ENCODE results near the gene SAP25. TPM values are rescaled to one million over a fixed set of nuclear protein-coding genes. Genes with fewer than 3 reads are reported as not detected.

The SAP25 gene
- polyA plus RNA-seq, 3 donors = 67.2 TPM; not detected in 2

DNA sequence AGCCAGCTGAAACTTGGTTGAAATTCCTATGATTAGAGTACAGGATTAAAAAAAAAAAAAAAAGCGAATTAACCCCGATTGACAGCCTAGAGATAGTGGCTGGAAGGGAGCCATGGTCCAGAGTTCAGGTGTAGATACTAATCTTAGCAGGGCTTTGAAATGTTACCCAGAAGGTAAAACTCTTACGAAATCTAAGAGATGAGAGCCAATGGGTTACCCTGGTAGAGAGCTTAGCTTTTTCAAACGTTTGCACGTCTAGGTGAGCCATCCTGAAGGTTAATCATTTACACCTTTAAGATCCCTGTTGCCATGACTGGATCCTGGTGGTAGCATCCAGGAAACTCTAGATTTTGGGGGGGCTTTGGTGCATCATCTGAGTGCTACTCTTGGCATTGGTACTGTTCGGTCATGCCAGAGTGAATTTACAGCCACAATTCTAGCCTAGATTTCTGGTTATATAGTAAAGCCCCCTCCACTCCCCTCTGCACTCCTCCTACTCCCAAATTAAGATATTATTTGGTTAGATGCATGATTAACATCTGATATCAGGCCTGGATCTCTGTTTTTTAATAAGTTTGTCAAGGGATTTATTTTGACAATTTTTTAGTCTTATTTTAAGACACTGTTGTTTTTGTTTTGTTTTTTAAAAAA is 33.5 kb downstream of the SAP25 start:
- Mint-ChIP-seq H3K4me1 (peaks cover 13% of the 10 kb centered on the region), H3K4me3 (peak overlapping the region; percentile 91 to 93), H3K27ac (no peak overlapping the region), H3K9me3 (peaks cover 0 to 2% (median 0%) of the 10 kb centered on the region in 7 donors), H3K27me3 (ENCODE audit: low read depth in 3 of 3) (peaks cover 0 to 5% (median 0%) of the 10 kb centered on the region in 3 donors), H3K36me3 (no peaks in the 10 kb centered on the region)
- intact Hi-C loops (cut with micrococcal nuclease) = no loop called here
- no peak for DNase-seq
- peaks cover 14 to 18% of the 10 kb centered on the region in 2 donors for H3K4me1 ChIP-seq (ENCODE audit: control insufficient read depth in 1 of 2, insufficient read depth in 2 of 2, low read length in 2 of 2)
- H3K9ac ChIP-seq (ENCODE audit: insufficient read depth, low read length, poor library complexity, severe bottlenecking) = peak overlapping the region; percentile 61
- peak overlapping the region in 1 of 3 experiments; percentile 85 for H3K4me3 ChIP-seq (replicated peaks in 1 of 3; ENCODE audit: low read depth in 2 of 3, low read length in 3 of 3)
- H3K4me2 ChIP-seq (replicated peaks; ENCODE audit: extremely low read depth, low read length, poor library complexity, severe bottlenecking) = peak overlapping the region; percentile 93
- no peaks in the 10 kb centered on the region for H3K27me3 ChIP-seq (ENCODE audit: control insufficient read depth in 2 of 2, insufficient read depth in 2 of 2, low read length in 2 of 2)
- TF ChIP-seq CTCF (IDR thresholded peaks at IDR 0.05) = no peak
- WGBS (ENCODE audit: insufficient coverage) = 80% methylated on average over 3 of the region's 6 CpGs
- no peak overlapping the region for H3K27ac ChIP-seq (ENCODE audit: low read depth in 1 of 2, low read length in 2 of 2)
- H3K36me3 ChIP-seq (replicated peaks in 1 of 2; ENCODE audit: control insufficient read depth in 1 of 2, insufficient read depth in 2 of 2, low read length in 2 of 2) = no peaks in the 10 kb centered on the region
- H4K20me1 ChIP-seq (ENCODE audit: insufficient read depth, low read length) = no peaks in the 10 kb centered on the region
- H3K9me3 ChIP-seq (replicated peaks in 1 of 2; ENCODE audit: control insufficient read depth in 1 of 2, insufficient read depth in 1 of 2, low read length in 2 of 2) = no peaks in the 10 kb centered on the region
- H3K79me2 ChIP-seq (ENCODE audit: insufficient read depth, low read length) = peaks cover 3% of the 10 kb centered on the region
- peak overlapping the region; percentile 96 for H2AFZ ChIP-seq (ENCODE audit: insufficient read depth, low read depth, low read length, poor library complexity, severe bottlenecking)

GRCh38 chr7:100539436-100540006 is 34.2 kb downstream of the SAP25 start:
- H3K4me3 Mint-ChIP-seq = peak overlapping the region; percentile 91 to 96
- Histone ChIP-seq H4K20me1 (ENCODE audit: insufficient read depth, low read length) (no peaks in the 10 kb centered on the region), H3K36me3 (replicated peaks in 1 of 2; ENCODE audit: control insufficient read depth in 1 of 2, insufficient read depth in 2 of 2, low read length in 2 of 2) (no peaks in the 10 kb centered on the region), H3K4me2 (replicated peaks; ENCODE audit: extremely low read depth, low read length, poor library complexity, severe bottlenecking) (peak overlapping the region; percentile 93), H3K9ac (ENCODE audit: insufficient read depth, low read length, poor library complexity, severe bottlenecking) (peak overlapping the region; percentile 61), H3K9me3 (replicated peaks in 1 of 2; ENCODE audit: control insufficient read depth in 1 of 2, insufficient read depth in 1 of 2, low read length in 2 of 2) (no peaks in the 10 kb centered on the region), H3K27me3 (ENCODE audit: control insufficient read depth in 2 of 2, insufficient read depth in 2 of 2, low read length in 2 of 2) (no peaks in the 10 kb centered on the region), H3K27ac (ENCODE audit: low read depth in 1 of 2, low read length in 2 of 2) (peak overlapping the region in 1 of 2 donors; percentile 48), H3K4me3 (replicated peaks in 1 of 3; ENCODE audit: low read depth in 2 of 3, low read length in 3 of 3) (peak overlapping the region; percentile 56 to 85 (median 57)), H3K4me1 (ENCODE audit: control insufficient read depth in 1 of 2, insufficient read depth in 2 of 2, low read length in 2 of 2) (peaks cover 14 to 18% of the 10 kb centered on the region in 2 donors), H2AFZ (ENCODE audit: insufficient read depth, low read depth, low read length, poor library complexity, severe bottlenecking) (peak overlapping the region; percentile 96), H3K79me2 (ENCODE audit: insufficient read depth, low read length) (peaks cover 3% of the 10 kb centered on the region)
- peaks cover 13% of the 10 kb centered on the region for H3K4me1 Mint-ChIP-seq
- H3K9me3 Mint-ChIP-seq = peaks cover 0 to 2% (median 0%) of the 10 kb centered on the region in 7 donors
- H3K27me3 Mint-ChIP-seq (ENCODE audit: low read depth in 3 of 3) = peaks cover 0 to 5% (median 0%) of the 10 kb centered on the region in 3 donors
- under 1% methylated on average over 35 of the region's 44 CpGs for WGBS (ENCODE audit: insufficient coverage)
- peak in 1 of 3 donors; percentile 16 for DNase-seq
- H3K36me3 Mint-ChIP-seq = no peaks in the 10 kb centered on the region
- TF ChIP-seq CTCF (IDR thresholded peaks at IDR 0.05) = no peak
- peak overlapping the region in 2 of 7 donors; percentile 51 to 57 for H3K27ac Mint-ChIP-seq
- intact Hi-C loops (cut with micrococcal nuclease) = loop anchor here in 1 of 2 donors (2.0 to 5.0 kb wide), 2 partner anchors 48 to 73 kb away; partner anchors contain the start of genes FBXO24, LRCH4 and MOSPD3

All from CD14-positive monocyte (primary cell).